Frontal cortex (tissue), 4 donors: Measurements from ENCODE around the gene VDAC1. TPM values are rescaled to one million over a fixed set of nuclear protein-coding genes. Genes with fewer than 3 reads are reported as not detected.
A peak's percentile ranks its signal among the peaks of the same experiment; 100 is the strongest.

Source experiments
- DNase-seq, 2 donors: peaks; one replicate each; pipeline ENCODE4 v3.0.0; 2012; ENCODE audit warnings: low spot score in 2 of 2
- FAIRE-seq: peaks from 2 replicates; lab custom pipeline; 2012; peaks lifted over from hg19 to GRCh38; lab: Jason Lieb, UNC
- total RNA-seq: library from RNA; depleted of rRNA; stranded (reverse); fragments of >200 nt; gene quantifications from one replicate; pipeline ENCODE4 v1.2.3, GENCODE V29; 2014
- donor health status: control.
- donor health status: control.
- donor health status: control.

The VDAC1 gene
- total RNA-seq, 1 donor from 2014 or later = 244 TPM

DNA sequence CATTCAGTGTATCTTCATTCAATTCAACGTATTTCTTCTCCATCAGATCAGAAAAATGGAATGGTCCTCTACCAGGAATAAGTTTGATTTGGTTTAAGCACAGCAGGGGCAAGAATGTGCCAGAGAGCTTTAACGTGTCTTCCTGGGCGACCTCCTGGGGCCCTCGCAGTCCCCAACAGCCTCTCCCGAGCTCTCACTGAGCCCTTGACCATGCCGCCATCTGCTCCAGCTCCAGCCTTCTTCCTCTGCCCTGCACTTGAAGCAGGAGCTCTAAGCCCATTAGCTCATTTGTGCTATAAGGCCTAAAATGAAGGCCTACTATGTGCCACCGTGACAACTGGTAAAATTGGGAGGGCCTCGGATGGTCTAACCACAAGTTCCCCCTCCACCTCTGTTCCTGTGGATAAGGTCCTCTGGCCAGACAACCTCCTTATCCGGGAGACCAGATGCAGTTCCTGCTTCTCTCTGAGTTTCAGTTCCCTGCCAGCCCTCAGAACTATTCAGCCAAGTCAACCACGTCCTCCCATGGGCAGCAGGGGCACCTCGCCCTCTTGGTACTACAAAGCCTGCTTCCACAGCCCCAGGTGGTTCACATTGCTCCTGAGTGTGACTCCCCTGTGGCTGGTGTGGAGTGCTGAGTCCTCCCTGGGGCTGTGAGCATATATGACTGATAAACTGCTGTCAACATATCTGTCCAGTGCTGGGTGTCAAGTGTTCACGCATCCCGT, 72.2 kb downstream of the VDAC1 start:
- DNase-seq (no peak), FAIRE-seq (no peak)

DNA sequence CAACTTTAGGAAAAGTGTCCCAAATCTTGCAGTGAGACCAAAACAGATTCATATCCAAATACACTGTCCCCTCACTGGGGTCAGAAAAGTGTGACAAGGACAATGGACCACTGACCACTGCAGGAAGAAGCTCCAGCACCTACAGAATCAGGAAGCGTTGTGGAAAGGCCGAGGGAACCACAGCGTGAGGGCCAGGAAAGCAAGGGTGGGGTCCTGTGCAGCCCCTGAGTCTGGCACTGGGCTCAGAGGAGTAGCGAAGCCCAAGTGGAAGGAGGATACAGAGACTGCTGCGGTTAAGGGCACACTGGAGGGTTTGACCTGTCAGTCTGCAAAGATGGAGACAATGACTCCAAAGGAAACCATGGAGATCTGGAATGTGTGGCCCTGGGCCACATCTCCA, 73.2 kb downstream of the VDAC1 start:
- FAIRE-seq = no peak
- DNase-seq = no peak

DNA sequence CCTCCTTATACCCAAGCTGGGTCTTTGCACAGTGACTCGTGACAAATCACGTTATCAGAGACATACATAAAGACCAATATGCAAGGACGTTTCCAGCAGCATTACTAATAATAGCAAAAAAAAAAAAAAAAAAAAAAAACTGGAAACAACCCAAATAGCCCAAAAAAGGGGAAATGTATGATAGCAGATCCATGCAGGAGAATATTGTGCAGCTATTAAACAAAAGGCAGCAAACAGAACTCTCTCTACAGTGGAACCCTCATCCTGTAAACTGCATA, 74.0 kb downstream of the VDAC1 start:
- FAIRE-seq (no peak), DNase-seq (no peak)

DNA sequence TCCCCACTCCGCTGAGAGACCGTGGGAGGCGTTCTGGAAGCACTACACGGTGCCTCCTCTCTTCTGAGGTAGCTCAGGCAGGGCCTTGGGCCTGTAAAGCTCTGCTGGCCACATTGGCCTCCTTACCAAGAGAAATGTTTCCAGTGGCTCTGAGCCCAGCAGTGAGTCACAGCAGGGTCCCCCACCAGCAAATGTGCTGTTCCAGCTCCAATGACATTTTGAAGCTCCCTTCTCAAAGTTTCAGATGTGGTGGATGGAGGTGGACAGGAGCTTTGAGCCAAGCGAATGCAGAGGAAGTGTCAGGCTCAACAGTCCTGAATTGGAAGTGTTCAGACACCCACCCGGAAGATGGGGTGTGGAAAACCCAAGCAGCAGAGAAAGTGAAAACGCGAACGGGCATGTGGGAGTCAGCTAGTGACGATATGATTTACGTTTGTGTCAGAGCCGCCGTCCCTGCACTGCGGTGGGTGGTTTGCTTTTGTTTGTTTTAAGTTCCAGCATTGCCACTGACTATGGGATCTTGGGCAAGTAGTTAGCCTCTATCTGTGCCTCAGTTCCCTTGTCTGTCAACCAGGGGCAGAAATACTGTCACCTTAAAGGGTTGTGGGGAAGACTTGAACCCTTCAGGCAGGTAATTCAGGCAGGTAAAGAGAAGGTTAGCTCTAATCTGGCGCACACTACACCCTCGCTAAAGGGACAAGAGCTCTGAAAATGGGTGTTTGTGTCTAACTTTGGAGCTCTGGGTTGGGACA, 74.5 kb downstream of the VDAC1 start:
- FAIRE-seq = no peak

DNA sequence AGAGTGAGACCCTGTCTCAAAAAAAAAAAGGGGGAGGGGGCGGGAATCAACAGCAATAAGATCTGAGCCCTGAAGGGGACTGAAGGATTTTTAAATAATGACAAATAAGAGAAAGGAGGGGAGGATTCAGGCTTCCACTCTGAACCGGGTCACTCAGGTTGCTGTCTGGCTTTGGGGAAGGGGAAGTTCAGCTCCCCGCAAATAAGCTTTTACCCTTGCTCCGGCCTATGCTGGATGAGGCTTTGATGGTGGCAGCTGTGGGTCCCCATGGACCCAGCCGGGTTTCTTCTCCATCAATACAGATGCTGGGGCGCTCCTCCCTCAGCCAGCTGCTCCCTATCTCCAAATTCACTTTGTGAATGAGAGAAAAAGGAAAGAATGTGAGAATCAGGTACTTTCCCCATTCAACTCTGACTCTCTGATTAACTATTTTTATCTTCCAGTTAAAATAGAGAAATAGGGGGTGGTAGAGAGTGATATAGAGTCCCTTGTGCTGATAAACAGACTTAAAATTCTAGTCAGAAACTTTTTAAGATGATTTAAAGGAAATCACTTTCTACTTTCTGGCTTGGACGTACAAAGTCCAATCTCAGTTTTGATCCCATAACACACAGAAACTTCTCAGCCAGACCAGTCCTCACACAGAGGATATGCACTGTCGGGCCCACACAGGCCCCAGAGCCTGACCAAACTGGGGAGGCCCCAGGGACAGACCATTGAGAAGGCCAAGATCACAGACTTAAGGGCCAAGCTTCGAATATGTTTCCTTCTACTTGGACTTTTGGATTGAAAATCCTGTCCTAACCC, 76.0 kb downstream of the VDAC1 start:
- no peak for DNase-seq
- no peak for FAIRE-seq

More for the DNA sequence above, 74.5 kb downstream of the VDAC1 start:
- DNase-seq = peak in 1 of 2 donors; percentile 35

DNA sequence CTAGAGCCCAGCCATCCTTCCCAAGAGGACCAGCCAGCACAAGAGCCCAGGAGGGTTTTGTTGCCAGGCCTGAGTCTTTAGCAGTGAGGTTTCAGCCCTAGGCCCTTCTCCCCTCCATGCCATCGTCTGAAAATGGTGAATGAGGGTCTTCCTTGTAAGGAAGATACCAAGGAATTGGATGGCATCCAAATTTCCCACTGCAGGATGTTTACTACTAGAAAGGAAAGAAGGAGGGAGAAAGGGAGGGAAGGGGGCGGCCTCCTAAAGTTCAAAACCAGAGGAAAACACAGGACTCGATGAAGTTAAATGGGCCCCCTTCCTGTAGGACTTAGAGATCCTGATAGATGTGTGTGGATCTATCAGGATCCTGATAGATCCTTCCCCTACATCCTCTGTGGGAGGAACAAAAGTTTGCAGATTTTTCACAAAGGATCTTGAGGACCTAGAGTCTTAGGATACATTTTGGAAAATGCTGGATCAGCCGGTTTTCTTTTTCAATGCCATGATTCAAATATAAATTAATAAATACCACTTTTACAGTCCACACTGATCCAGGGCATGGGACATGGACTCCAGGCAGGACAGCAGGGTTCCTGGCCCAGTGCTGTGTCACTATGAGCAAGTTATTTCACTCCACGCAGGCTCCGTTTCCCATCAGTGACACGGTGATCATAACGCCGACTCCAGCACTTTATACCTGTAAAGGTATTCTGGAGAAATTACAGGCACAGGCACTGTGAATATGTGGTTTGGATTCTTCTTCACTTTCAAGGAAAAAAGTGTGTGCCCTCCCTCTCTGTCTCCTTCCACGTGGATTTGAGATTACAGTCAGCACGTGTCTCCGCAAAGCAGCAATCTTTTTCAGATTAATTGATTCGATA, 77.2 kb downstream of the VDAC1 start:
- FAIRE-seq (no peak), DNase-seq (no peak)

DNA sequence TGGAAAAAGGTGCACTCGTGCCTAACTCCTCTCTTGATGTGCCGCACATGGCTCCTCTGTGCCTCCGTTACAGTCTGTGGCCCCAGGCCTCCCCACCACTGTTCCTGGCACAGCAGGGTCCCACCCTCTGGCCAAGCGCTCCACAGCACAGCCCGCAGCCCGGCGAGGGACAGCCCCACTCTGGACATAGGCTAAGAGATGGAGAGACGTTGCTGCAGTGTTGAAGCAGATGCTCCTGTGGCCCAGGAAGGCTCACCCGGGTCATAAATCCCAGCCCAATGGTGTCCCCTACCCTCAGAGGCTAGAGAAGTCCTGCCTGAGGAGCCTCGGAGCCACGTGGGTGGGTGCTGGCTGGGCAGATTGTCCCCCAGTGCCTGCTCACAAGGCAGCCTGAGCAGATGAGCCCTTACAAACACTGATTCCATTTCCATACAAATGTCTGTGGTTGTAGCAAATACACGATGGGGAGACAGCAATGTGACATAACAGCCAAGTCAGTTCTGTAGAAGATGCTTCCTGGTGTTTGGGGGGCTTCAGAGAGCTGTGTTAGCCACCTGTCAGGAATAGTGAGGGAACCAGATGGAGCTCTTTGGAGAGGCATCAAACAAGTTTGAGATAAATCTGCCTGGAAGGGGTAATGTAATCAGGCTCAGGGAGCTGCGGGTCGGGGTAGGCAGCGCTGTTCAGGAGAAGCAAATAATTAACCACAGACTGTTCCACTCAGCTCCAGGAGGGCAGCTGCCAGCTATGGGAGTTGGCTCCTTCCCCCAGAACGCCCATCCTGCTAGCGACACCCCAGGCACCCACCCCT, 78.1 kb downstream of the VDAC1 start:
- FAIRE-seq (no peak), DNase-seq (no peak)

DNA sequence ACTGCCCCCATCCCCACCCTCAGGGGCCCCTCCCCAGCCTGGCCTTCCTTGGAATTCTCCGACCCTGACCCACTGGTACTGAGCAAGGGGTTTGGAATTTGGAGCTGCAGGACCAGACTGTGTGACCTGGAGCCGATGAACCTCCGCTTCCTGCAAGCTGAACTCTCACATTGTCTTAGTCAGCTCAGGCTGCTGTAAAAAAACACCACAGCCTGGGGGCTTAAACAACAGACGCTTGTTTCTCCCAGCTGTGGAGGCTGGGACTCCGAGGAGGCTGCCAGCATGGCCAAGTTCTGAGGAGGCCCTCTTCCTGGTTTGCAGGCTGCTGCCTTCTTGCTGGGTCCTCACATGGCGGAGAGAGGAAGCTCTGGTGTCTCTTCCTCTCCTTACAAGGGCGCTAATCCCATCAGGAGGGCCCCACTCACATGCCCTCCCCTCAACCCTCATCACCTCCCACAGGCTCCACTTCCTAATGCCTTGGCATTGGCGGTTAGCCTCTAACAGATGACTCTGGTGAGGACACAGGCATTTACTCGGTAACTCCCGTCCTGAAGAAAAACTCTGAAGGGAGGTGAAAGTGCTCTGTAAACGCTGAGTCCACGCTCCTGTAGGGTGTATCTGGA, 78.8 kb downstream of the VDAC1 start:
- DNase-seq = no peak
- FAIRE-seq = no peak

DNA sequence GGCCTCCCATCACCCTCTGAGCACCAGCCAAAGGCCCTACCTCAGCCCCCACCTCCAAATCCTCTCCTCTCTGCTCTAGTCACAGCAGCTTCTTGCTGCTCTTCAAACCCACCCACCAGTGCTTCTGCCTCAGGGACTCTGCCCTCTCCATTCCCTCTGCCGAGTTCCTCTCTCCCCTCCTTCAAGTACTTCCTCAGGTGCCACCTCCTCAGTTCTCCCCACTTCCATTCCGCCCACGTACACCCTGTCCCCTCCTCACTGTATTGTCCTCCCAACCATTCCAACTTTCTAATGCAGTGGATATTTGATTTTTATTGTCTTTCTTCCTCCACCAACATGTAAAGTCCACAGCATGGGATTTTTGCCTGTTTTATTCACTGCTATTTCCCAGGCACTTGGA, 79.5 kb downstream of the VDAC1 start:
- FAIRE-seq = no peak
- no peak for DNase-seq

DNA sequence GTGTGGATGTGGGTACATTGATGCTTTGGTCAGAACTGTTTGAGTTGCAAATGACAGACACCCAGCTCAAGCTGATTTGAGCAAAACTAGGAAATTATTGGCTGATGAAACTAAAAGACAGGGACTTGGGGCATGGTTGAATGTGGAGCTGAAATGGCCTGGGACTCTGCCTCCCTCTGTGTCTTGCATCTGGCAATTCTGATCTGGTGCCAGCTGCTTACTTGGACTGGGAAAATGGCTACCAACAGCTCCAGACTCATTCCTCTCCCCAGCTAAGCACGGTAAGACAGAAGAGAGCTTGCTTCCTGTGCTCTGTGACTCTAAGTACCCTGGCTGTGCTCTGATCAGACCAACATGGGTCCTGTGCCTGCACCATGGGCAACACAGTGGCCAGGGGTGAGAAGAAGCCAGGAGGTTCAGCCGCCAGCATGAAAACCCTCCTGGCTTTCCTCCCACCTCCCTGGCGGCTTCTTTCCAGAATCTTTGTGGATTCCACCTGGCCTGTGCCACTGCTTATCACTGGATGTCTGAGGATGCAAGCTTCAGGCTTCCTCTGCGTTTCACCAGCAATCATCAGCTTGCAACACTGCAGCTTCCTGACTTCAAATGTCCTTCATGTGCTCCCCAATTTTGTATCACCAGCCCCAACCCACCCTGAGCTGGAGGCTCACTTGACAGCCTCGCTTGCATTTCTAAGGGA, 80.4 kb downstream of the VDAC1 start:
- DNase-seq = no peak
- no peak for FAIRE-seq

DNA sequence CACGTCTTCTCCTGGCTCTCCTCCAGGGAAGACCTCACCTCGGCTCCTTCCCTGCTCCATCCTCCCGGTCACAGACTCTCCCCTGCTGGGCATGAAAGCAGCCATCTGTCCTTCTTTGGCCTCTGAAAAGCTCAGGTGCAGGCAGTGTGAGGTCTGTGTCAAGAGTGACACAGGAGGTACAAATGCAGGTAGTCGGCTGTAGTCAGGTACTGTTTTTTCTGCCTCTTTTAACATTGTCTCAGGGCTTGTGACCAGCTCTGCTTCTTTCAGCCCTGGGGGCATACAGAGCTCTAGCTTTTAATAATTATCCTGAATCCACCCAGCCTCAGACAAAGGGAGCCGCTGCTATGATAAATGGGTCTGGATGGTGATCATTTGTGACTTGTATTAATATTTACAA, 82.8 kb downstream of the VDAC1 start:
- no peak for FAIRE-seq
- no peak for DNase-seq

Other genes starting within 250 kb of the VDAC1 start
- 64.4 TPM for gene C5orf15, start 36.4 kb downstream of the VDAC1 start, total RNA-seq
- gene TCF7, start 109.7 kb upstream of the VDAC1 start, total RNA-seq = 0.41 TPM
- 139 TPM for gene SKP1, start 172.0 kb upstream of the VDAC1 start, total RNA-seq
- gene PPP2CA, start 221.1 kb upstream of the VDAC1 start, total RNA-seq = 141 TPM